ENCODE data around the gene MLYCD. TPM values are rescaled to one million over a fixed set of nuclear protein-coding genes. Genes with fewer than 3 reads are reported as not detected.

MLYCD gene
- total and polyA plus RNA-seq, 2 experiments from 2014 or later, result 3.2 to 7.2 TPM

GRCh38 chr16:83920894-83921491 lies 22.1 kb downstream of the MLYCD start (continued):
- no peak for TF ChIP-seq ZNF462 (CRISPR knock-in tag; IDR thresholded peaks at IDR 0.05)
- TF ChIP-seq EZH2 (IDR thresholded peaks at IDR 0.05; ENCODE audit: low read depth, unreplicated experiment), result no peak
- TF ChIP-seq JUNB (IDR thresholded peaks at IDR 0.05; ENCODE audit: unreplicated experiment), result no peak
- TF ChIP-seq ZNF114 (CRISPR knock-in tag; IDR thresholded peaks at IDR 0.05), result no peak

- TF ChIP-seq EZH2phosphoT487 (IDR thresholded peaks at IDR 0.05; ENCODE audit: unreplicated experiment) (no peak), EZH2 (IDR thresholded peaks at IDR 0.05; ENCODE audit: low read depth, unreplicated experiment) (no peak), POLR2AphosphoS5 (IDR thresholded peaks at IDR 0.05; ENCODE audit: low read depth) (no peak)
- TF ChIP-seq, protein P1, sequence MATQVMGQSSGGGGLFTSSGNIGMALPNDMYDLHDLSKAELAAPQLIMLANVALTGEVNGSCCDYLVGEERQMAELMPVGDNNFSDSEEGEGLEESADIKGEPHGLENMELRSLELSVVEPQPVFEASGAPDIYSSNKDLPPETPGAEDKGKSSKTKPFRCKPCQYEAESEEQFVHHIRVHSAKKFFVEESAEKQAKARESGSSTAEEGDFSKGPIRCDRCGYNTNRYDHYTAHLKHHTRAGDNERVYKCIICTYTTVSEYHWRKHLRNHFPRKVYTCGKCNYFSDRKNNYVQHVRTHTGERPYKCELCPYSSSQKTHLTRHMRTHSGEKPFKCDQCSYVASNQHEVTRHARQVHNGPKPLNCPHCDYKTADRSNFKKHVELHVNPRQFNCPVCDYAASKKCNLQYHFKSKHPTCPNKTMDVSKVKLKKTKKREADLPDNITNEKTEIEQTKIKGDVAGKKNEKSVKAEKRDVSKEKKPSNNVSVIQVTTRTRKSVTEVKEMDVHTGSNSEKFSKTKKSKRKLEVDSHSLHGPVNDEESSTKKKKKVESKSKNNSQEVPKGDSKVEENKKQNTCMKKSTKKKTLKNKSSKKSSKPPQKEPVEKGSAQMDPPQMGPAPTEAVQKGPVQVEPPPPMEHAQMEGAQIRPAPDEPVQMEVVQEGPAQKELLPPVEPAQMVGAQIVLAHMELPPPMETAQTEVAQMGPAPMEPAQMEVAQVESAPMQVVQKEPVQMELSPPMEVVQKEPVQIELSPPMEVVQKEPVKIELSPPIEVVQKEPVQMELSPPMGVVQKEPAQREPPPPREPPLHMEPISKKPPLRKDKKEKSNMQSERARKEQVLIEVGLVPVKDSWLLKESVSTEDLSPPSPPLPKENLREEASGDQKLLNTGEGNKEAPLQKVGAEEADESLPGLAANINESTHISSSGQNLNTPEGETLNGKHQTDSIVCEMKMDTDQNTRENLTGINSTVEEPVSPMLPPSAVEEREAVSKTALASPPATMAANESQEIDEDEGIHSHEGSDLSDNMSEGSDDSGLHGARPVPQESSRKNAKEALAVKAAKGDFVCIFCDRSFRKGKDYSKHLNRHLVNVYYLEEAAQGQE (IDR thresholded peaks at IDR 0.05; ENCODE audit: unreplicated experiment), result no peak
These were observed 24.9 kb downstream of the MLYCD start for GRCh38 chr16:83923581-83924365.

More at GRCh38 chr16:83923581-83924365, 24.9 kb downstream of the MLYCD start:
- H3K36me3 ChIP-seq (ENCODE audit: insufficient read depth), result no peaks in the 10 kb centered on the region
- H3K27me3 ChIP-seq (ENCODE audit: insufficient read depth), result no peaks in the 10 kb centered on the region
- Mint-ChIP-seq H3K36me3 (ENCODE audit: low read depth) (peaks cover 25% of the 10 kb centered on the region), H3K27ac (no peak overlapping the region), H3K4me3 (no peak overlapping the region), H3K9me3 (peaks cover 7% of the 10 kb centered on the region; the same call in 2 of the 3 replicates), H3K27me3 (ENCODE audit: insufficient read depth, low read depth, poor library complexity) (peaks cover 22% of the 10 kb centered on the region), H3K4me1 (peaks cover 21% of the 10 kb centered on the region)
- H3K4me2 ChIP-seq, result no peak overlapping the region
- no peak overlapping the region for H3K4me3 ChIP-seq
- H3K27ac ChIP-seq (ENCODE audit: low read depth), result no peak overlapping the region
- no peaks in the 10 kb centered on the region for H3K79me2 ChIP-seq (replicated peaks; ENCODE audit: insufficient read depth)
- ATAC-seq (no peak), DNase-seq (ENCODE audit: low spot score) (no peak)
- no peaks in the 10 kb centered on the region for H4K20me1 ChIP-seq (replicated peaks; ENCODE audit: insufficient read depth)
- H3K9me2 ChIP-seq (ENCODE audit: insufficient read depth), result no peaks in the 10 kb centered on the region
- peaks cover 4% of the 10 kb centered on the region; the same call in 1 of the 2 replicates for H3F3A ChIP-seq (replicated peaks; ENCODE audit: low read depth)
- H2AFZ ChIP-seq, result no peak overlapping the region
- peaks cover 13% of the 10 kb centered on the region for H3K4me1 ChIP-seq (ENCODE audit: insufficient read depth)

Measured in GM23338 (cell line).